Stomach (tissue), 4 donors: ENCODE data around the gene HARS1.

Experiments
- EP300 ChIP-seq: sonication (generic); formaldehyde crosslinking; IDR thresholded peaks from one replicate; pipeline ENCODE4 v1.6.1; 2017; ENCODE audit warnings: antibody characterized with exemption
- POLR2A ChIP-seq, 4 donors: fragments of 450-650 bp; IDR thresholded peaks; one replicate each; pipeline ENCODE4 v1.6.1; 2016; ENCODE audit warnings: antibody characterized with exemption in 4 of 4, control low read depth in 2 of 4, mild to moderate bottlenecking in 1 of 4, moderate library complexity in 1 of 4
- POLR2AphosphoS5 ChIP-seq, 3 donors: sonication (generic); formaldehyde crosslinking; IDR thresholded peaks; one replicate each; pipeline ENCODE4 v1.6.1; 2016; ENCODE audit warnings: antibody characterized with exemption in 3 of 3

DNA sequence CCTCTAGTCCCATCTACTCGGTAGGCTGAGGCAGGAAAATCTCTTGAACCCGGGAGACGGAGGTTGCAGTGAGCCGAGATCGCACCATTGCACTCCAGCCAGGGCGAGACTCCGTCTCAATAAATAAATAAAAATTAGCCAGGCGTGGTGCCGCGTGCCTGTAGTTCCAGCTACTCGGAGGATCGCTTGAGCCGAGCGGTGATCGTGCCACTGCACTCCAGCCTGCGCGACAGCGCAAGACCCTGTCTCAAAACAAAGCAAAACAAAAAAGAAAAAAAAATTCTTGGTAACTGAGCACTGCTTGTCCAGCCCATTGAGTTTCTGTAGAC is 27.2 kb downstream of the HARS1 start:
- TF ChIP-seq EP300, result no peak
- no peak for TF ChIP-seq POLR2AphosphoS5 (IDR thresholded peaks at IDR 0.05)
- TF ChIP-seq POLR2A (IDR thresholded peaks at IDR 0.05), result no peak
